GM13977 (cell line): ENCODE measurements around the gene ALG3.
A peak's percentile ranks its signal among the peaks of the same experiment; 100 is the strongest.

Experiments
- DNase-seq: peaks from one replicate; pipeline ENCODE4 v3.0.0; 2012; ENCODE audit warnings: low spot score
- CTCF ChIP-seq: IDR thresholded peaks from 2 replicates; pipeline ENCODE4 v1.5.1; 2012; ENCODE audit warnings: mild to moderate bottlenecking, control low read depth; ENCODE audit not compliant: insufficient read depth; ENCODE audit errors: extremely low read depth, missing control alignments
- in situ Hi-C: fragments of 300-500 bp; cut with MboI; formaldehyde crosslinking; loops from one replicate; pipeline ENCODE4 v1.12.0; 2022; ENCODE audit warnings: low sequenced_read_pairs, low pct_unique_long_range_greater_than_20kb, mixed read lengths, inconsistent platforms; ENCODE audit not compliant: unreplicated experiment

ALG3 gene

DNA sequence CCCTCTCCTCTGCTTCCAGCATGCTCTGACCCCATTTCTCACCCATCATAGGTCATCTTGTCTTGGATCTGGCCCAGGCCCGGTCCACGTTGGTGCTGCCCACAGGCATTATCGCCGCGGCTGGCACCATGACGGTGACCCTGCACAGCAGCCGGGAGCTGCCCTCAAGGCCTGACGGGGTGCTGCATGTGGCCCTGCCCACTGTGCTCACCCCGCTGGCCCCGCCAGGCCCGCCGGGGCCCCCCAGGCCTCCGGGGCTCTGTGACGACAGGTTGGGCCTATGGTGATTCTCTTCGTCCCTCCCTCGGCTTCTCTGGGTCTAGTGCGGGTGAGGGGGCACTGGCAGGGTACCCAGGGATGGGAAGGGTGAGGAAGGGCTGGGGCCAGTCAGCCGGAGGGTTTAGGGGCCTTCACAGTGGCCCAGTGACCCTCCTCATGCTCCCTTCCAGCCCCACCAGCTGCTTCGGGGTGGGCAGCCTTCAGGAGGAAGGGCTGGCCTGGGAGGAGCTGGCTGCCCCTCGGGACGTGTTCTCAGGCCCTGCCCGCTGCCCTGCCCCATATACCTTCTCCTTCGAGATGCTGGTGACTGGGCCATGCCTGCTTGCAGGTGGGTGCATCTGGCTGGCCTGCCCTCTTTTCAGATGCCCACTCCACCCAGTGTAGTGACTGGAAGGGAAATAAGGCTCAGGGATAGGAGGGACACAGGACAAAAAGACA lies 15.5 kb downstream of the ALG3 start:
- DNase-seq = peak; percentile 14
- TF ChIP-seq CTCF = no peak
- in situ Hi-C loops = loop anchor here (25.0 kb wide), 1 partner anchor 346 kb away; the partner anchor contains the start of gene PARL

DNA sequence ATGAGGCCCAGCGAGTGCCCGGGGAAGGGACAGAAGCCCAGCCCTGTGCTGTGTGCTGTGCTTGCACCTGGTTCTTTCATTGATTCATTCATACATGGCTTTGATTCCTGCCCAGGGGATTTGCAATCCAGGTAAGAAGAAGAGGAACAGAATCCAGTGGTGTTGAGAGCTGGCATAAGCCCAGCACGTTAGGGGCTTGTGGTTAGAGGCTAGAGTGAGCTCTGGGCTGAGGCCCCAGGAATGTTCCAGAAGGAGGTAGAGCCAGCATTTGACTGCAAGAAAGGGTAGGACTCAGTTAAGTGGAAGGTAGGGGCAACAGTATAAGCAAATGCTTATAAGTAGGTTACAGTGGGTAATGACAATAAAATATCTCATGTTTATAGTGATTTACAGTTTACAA lies 17.1 kb downstream of the ALG3 start:
- no peak for TF ChIP-seq CTCF
- in situ Hi-C loops = loop anchor here (25.0 kb wide), 1 partner anchor 344 kb away; the partner anchor contains the start of gene PARL
- DNase-seq = peak; percentile 10

DNA sequence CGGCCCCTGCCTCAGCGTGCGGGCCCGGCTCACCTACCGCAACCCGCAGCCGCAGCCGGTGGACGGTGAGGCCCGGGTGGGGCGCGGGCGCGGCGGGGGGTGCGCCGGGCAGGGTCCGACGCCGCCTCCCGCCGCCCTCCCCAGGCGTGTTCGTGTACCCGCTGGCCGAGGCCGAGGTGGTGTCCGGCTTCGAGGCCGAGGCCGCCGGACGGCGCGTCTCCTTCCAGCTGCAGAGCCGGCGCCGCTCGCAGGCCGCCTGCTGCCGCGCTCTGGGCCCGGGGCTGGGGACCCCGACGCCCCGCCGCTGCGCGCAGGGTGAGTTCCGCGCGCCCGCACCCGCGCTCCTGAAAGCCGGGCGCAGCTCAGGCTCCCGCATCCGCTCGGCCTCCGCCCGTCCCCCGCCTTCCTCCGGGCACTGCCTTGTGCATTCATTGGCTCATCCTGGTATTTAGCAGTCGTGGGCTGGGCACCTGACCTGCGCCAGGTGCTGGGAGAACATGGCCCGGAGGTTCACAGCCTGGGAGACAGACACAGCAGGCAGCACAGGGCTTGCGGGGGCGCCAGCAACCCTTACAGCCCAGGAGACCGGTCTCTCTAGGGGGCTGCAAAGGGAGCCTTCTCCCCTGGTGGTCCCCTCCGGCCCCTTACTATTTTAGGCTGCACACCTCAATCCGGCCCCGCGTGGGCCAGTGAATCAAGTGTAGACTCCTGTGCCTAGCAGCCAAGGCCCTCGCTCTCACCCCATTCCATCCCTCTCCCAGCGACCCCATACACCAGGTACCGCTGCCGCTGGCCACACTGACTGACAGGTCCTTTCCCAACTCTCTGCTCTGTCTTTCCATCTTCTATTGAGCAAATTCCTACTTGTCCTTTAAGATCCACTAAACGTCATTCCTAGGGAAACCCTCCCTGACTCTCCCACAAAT lies 17.9 kb downstream of the ALG3 start:
- in situ Hi-C loops = loop anchor here (25.0 kb wide), 1 partner anchor 344 kb away; the partner anchor contains the start of gene PARL
- TF ChIP-seq CTCF = no peak
- peak; percentile 34 for DNase-seq

- in situ Hi-C loops = loop anchor here (25.0 kb wide), 1 partner anchor 343 kb away; the partner anchor contains the start of gene PARL
- TF ChIP-seq CTCF = no peak
- DNase-seq = peak; percentile 69
Measured at GRCh38 chr3:184230081-184230602, 18.6 kb downstream of the ALG3 start.

GRCh38 chr3:184229394-184230080 lies 19.2 kb downstream of the ALG3 start, which contains the start of gene VWA5B2:
Gene VWA5B2, plus strand, starts transcription at chr3:184229585. Its CDS starts 944 bp downstream, at chr3:184230529.
- in situ Hi-C loops = loop anchor here (25.0 kb wide), 1 partner anchor 342 kb away; the partner anchor contains the start of gene PARL

More at GRCh38 chr3:184229394-184230080, 19.2 kb downstream of the ALG3 start, which contains the start of gene VWA5B2:
- peak; percentile 97 for DNase-seq
- no peak for TF ChIP-seq CTCF
